Tibial nerve (tissue), 4 donors: ENCODE results near the gene MAMDC2. TPM values are rescaled to one million over a fixed set of nuclear protein-coding genes. Genes with fewer than 3 reads are reported as not detected.
"Not testable (repeated sequence)": the region's sequence is repeated elsewhere in the genome, so short reads cannot be mapped to it uniquely, and the experiment has no call there.

Source experiments
- DNase-seq, 2 donors: peaks; one replicate each; pipeline ENCODE4 v3.0.0-alpha.2; 2019; ENCODE audit warnings: low spot score in 2 of 2
- H3K27ac ChIP-seq, 4 donors: fragments of 200-600 bp; sonication (generic) in 3 of 4; one replicate each; pipeline ENCODE4 v1.5.1; 2017 to 2019; ENCODE audit warnings: mild to moderate bottlenecking in 1 of 4
- H3K27me3 ChIP-seq, 2 donors: fragments of 200-600 bp; sonication (generic) in 1 of 2; one replicate each; pipeline versions ENCODE4 v1.5.1 to v1.6.0; 2017 to 2019
- H3K36me3 ChIP-seq, 3 donors: fragments of 200-600 bp; sonication (generic); one replicate each; pipeline ENCODE4 v1.5.1; 2018 to 2019
- H3K4me1 ChIP-seq, 4 donors: fragments of 200-600 bp; sonication (generic) in 3 of 4; one replicate each; pipeline ENCODE4 v1.5.1; 2017 to 2019
- H3K4me3 ChIP-seq, 4 donors: fragments of 200-600 bp; sonication (generic) in 3 of 4; one replicate each; pipeline ENCODE4 v1.5.1; 2017 to 2019; ENCODE audit warnings: mild to moderate bottlenecking in 1 of 4, moderate library complexity in 1 of 4
- H3K9me3 ChIP-seq, 4 donors: fragments of 200-600 bp; sonication (generic) in 3 of 4; one replicate each; pipeline ENCODE4 v1.5.1; 2017 to 2019
- EP300 ChIP-seq, 2 donors: sonication (generic); formaldehyde crosslinking; IDR thresholded peaks; one replicate each; pipeline ENCODE4 v1.6.1; 2017; ENCODE audit warnings: antibody characterized with exemption in 2 of 2, mild to moderate bottlenecking in 1 of 2
- POLR2A ChIP-seq, 2 donors: fragments of 450-650 bp; IDR thresholded peaks; one replicate each; pipeline ENCODE4 v1.6.1; 2017; ENCODE audit warnings: antibody characterized with exemption in 2 of 2, mild to moderate bottlenecking in 2 of 2, moderate library complexity in 2 of 2
- WGBS, 2 donors: methylation state at CpG; one replicate each; pipeline ENCODE4 v1.1.5; 2018; 5-methylcytosine and 5-hydroxymethylcytosine counted together
- total RNA-seq, 4 donors: library from RNA; depleted of rRNA; stranded (reverse); fragments of >200 nt; gene quantifications; one replicate each; pipeline ENCODE4 v1.1.0, GENCODE V29; 2016
- TF ChIP-seq, protein P1 (sequence below), 5 experiments: fragments of 200-600 bp in 3 of 5; fragments of 450-650 bp in 2 of 5; sonication (generic) in 3 of 5; IDR thresholded peaks; one replicate each; pipeline ENCODE4 v1.5.1; 2016 to 2019; ENCODE audit warnings: antibody characterized with exemption in 5 of 5, mild to moderate bottlenecking in 3 of 5, moderate library complexity in 2 of 5

MAMDC2 gene
- total RNA-seq, 4 donors from 2014 or later = 24.9 to 75.9 (median 60.8) TPM

DNA sequence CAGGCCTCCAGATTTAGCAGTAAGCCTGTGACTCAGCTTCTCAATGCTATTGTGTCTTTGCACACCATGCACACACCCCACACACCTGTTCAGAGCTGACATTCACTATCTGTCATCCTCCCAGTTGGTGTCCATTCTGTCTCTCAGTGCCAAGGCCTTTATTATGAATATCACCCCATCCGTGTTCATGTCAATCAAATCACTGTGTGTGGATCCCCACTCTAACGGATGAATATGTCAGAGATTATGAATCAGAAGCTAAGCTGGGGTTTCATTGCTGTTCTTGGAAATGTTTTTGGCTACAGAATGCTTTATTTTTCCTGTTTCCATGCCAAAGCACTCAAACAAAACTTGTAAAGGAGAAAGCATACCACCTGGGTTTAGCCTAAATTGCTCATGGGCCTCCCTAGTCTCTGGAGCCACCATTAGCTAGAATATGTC lies 9.4 kb upstream of the MAMDC2 start:
- H3K36me3 ChIP-seq = no peaks in the 10 kb centered on the region
- no peak overlapping the region for H3K27ac ChIP-seq
- no peak for DNase-seq
- H3K4me1 ChIP-seq = peaks cover 0 to 8% (median 2%) of the 10 kb centered on the region in 4 donors
- TF ChIP-seq POLR2A (IDR thresholded peaks at IDR 0.05) (no peak), EP300 (IDR thresholded peaks at IDR 0.05) (no peak)
- TF ChIP-seq, protein P1, sequence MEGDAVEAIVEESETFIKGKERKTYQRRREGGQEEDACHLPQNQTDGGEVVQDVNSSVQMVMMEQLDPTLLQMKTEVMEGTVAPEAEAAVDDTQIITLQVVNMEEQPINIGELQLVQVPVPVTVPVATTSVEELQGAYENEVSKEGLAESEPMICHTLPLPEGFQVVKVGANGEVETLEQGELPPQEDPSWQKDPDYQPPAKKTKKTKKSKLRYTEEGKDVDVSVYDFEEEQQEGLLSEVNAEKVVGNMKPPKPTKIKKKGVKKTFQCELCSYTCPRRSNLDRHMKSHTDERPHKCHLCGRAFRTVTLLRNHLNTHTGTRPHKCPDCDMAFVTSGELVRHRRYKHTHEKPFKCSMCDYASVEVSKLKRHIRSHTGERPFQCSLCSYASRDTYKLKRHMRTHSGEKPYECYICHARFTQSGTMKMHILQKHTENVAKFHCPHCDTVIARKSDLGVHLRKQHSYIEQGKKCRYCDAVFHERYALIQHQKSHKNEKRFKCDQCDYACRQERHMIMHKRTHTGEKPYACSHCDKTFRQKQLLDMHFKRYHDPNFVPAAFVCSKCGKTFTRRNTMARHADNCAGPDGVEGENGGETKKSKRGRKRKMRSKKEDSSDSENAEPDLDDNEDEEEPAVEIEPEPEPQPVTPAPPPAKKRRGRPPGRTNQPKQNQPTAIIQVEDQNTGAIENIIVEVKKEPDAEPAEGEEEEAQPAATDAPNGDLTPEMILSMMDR (IDR thresholded peaks at IDR 0.05) = no peak
- H3K27me3 ChIP-seq = no peaks in the 10 kb centered on the region
- 69 to 71% methylated on average over 2 of the region's 2 CpGs for WGBS, 2 donors
- no peak overlapping the region for H3K4me3 ChIP-seq
- no peaks in the 10 kb centered on the region for H3K9me3 ChIP-seq

DNA sequence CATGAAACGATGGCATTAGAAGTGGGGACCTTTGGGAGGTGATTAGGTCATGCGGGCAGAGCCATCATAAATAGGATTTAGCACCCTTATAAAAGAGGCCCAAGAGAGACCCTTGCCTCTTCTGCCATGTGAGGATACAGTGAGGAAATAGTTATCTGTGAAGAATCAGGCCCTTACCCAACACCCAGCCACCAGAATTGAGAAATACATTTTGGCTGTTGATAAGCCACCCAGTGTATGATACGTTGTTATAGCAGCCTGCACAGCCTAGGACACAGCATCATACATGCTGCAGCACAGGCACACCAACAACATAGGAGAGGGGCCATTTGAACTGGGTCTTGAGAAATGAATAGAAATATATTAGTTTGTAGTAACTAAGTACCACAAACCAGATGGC lies 8.0 kb upstream of the MAMDC2 start:
- Histone ChIP-seq H3K4me3 (no peak overlapping the region), H3K4me1 (peaks cover 0 to 16% (median 6%) of the 10 kb centered on the region in 4 donors), H3K27ac (no peak overlapping the region), H3K9me3 (no peaks in the 10 kb centered on the region), H3K27me3 (no peaks in the 10 kb centered on the region), H3K36me3 (no peaks in the 10 kb centered on the region)
- DNase-seq = no peak
- TF ChIP-seq POLR2A (IDR thresholded peaks at IDR 0.05) (no peak), EP300 (IDR thresholded peaks at IDR 0.05) (no peak)
- TF ChIP-seq, protein P1 (IDR thresholded peaks at IDR 0.05) = no peak
- WGBS, 2 donors = 81 to 87% methylated on average over 3 of the region's 3 CpGs

DNA sequence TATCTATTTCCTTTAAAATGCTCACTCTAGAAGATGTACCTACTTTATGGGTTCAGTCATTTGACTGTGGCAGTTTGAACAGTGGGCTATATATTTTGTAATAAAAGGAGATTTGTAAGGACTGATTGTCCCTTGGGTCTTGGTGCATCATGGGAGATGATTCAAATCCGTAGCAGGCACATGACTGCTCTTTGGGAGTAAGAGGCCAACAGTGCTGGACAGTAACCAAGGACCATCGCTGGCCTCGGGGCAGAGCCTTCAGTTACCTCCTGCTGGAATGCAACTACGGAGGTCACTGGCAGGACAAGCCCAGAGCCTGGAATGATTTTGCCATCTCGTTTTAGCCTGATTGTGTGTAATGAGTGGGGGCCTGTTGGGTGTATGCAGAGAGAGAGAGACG lies 7.0 kb upstream of the MAMDC2 start:
- TF ChIP-seq, protein P1 (IDR thresholded peaks at IDR 0.05) = no peak
- TF ChIP-seq POLR2A (IDR thresholded peaks at IDR 0.05) (no peak), EP300 (IDR thresholded peaks at IDR 0.05) (no peak)
- no peak for DNase-seq
- H3K36me3 ChIP-seq = no peaks in the 10 kb centered on the region
- no peaks in the 10 kb centered on the region for H3K27me3 ChIP-seq
- no peaks in the 10 kb centered on the region for H3K9me3 ChIP-seq
- 30 to 34% methylated on average over 6 of the region's 6 CpGs for WGBS, 2 donors
- peaks cover 0 to 17% (median 6%) of the 10 kb centered on the region in 4 donors for H3K4me1 ChIP-seq
- no peak overlapping the region for H3K4me3 ChIP-seq
- no peak overlapping the region for H3K27ac ChIP-seq

DNA sequence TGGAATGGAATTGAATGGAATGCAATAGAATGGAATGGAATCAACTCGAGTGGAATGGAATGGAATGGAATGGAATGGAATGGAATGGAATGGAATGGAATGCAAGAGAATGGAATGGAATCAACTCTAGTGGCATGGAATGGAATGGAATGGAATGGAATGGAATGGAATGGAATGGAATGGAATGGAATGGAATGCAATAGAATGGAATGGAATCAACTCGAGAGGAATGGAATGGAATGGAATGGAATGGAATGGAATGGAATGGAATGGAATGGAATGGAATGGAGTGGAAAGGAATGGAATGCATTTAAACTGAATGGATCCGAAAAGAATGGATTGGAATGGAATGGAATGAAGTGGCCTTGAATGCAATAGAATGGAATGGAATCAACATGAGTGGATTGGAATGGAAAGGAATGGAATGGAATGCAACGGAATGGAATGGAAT lies 5.5 kb upstream of the MAMDC2 start:
- WGBS, 2 donors = 66 to 68% methylated on average over 4 of the region's 4 CpGs
- H3K4me3 ChIP-seq, H3K27me3 ChIP-seq, H3K36me3 ChIP-seq, H3K9me3 ChIP-seq, DNase-seq, H3K27ac ChIP-seq: not testable (repeated sequence)
- H3K4me1 ChIP-seq = peaks cover 0 to 24% (median 12%) of the 10 kb centered on the region in 4 donors

DNA sequence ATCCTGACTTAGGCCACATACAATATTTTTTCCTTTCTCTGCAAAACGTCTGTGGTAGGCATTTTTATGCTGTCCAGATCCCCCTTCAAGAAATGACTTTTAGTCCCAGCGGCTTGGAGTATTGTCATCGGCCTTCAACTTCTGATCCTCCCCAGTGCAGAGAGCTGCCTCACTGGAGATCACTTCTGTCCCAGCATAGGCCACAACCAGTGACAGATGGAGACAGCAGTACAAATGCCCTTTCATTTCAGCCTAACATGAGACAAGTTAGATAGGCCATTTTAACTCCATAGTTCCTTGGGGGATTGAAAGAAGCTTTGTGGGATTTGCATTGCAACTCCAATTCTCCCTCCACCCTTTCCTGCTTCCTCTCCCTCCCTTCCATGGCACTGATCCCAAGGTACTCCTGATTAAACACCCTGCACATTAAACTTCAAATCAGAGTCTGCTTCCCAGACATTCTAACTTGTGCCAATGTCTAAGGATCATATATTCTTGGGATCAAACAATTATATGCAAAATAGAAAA lies 3.2 kb upstream of the MAMDC2 start:
- peaks cover 0 to 35% (median 17%) of the 10 kb centered on the region in 4 donors for H3K4me1 ChIP-seq
- TF ChIP-seq EP300 (IDR thresholded peaks at IDR 0.05) (no peak), POLR2A (IDR thresholded peaks at IDR 0.05) (no peak)
- TF ChIP-seq, protein P1 (IDR thresholded peaks at IDR 0.05) = no peak
- H3K27me3 ChIP-seq = no peaks in the 10 kb centered on the region
- no peaks in the 10 kb centered on the region for H3K36me3 ChIP-seq
- H3K27ac ChIP-seq = no peak overlapping the region
- no peak overlapping the region for H3K4me3 ChIP-seq
- 60 to 61% methylated on average over 3 of the region's 3 CpGs for WGBS, 2 donors
- no peaks in the 10 kb centered on the region for H3K9me3 ChIP-seq
- DNase-seq = no peak
